ENCODE results near the gene TIAL1. TPM values are rescaled to one million over a fixed set of nuclear protein-coding genes. Genes with fewer than 3 reads are reported as not detected.
A peak's percentile ranks its signal among the peaks of the same experiment; 100 is the strongest.

Gene TIAL1
- total RNA-seq, 1 experiment from 2014 or later, result 220 TPM

DNA sequence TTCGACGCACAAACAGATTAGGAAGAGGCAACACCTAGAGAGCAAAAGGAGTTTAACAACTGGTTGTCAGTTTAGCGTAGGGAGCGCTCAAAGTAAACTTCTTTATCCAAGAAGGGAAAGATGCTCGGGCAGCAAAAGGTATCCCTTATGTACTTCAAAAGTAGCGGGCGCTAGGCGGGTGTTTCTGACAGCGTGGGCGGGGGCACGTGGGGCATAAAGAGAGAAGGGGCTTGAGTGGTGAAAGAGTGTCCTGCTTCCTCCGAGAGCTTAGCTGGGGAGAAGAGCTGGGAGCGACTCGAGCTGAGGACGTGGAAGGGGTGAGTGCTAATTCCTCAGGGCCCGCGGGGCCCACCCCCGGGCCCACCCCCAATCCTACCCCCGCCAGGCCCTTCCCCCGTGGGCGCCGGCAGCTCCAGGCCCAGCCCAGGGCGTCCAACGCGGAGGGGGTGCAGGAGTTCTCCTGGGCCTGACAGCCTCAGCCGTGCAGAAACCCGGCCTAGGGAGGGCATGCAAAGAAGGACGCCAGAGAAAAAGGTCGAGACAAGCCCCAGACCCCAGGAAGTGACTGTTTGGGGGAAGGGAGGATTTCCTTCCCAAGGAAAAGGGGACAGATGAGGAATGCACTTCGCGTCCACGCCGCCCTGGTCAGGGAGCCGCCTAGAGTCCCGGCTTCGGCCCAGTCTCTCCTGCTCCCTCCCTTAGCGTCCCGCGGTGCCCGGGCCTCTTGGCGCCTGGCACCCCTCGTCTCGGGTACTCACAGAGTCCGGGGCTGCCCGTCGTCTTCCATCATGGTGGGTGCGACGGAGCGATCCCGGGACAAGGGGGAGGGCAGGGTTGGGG is 868 bp downstream of the TIAL1 start:
- H3K4me1 ChIP-seq (ENCODE audit: control insufficient read depth in 1 of 2, insufficient read depth in 2 of 2, low read length in 2 of 2), result peaks cover 13 to 23% of the 10 kb centered on the region in 2 experiments
- peak overlapping the region; percentile 97 for H3K27ac ChIP-seq (ENCODE audit: low read depth, low read length)
- no TSS peak for BruUV-seq (replicated peaks)
- DNase-seq (ENCODE audit: low read depth, low spot score) (no peak), ATAC-seq (peak; percentile 23)
- H3K9ac ChIP-seq (ENCODE audit: low read length), result peak overlapping the region; percentile 90
- peaks cover 8 to 19% of the 10 kb centered on the region in 2 experiments; a peak in 3 of 4 replicates for H3K36me3 ChIP-seq (ENCODE audit: control insufficient read depth in 1 of 2, insufficient read depth in 2 of 2, low read length in 2 of 2)
- H3K9me2 ChIP-seq (ENCODE audit: insufficient read depth), result no peaks in the 10 kb centered on the region
- ChIA-PET CTCF (interaction anchor here (0.7 kb wide), 1 partner anchor 12 kb away, joined by 4 read pairs; no protein-coding TSS in a partner anchor), RAD21 (ENCODE audit: low non-redundant PET in 1 of 2, low total read pairs in 2 of 2, uncharacterized antibody in 2 of 2, unreplicated experiment in 2 of 2) (no interaction called here), POLR2A (interaction anchor here (0.9 to 1.6 kb wide), 2 partner anchors 21 to 55 kb away, joined by 3 to 8 read pairs; partner anchors contain the start of gene BAG3)
- intact Hi-C loops (cut with micrococcal nuclease), result loop anchor here (2.0 to 5.0 kb wide), 4 partner anchors 55 to 389 kb away; partner anchors contain the start of genes BAG3, GRK5 and INPP5F
- H3K27me3 ChIP-seq (ENCODE audit: insufficient read depth, low read length), result no peaks in the 10 kb centered on the region
- H4K20me1 ChIP-seq (ENCODE audit: insufficient read depth), result peaks cover 27% of the 10 kb centered on the region; the same call in 1 of the 2 replicates
- H3K4me3 ChIP-seq (replicated peaks in 1 of 2; ENCODE audit: low read depth in 1 of 2, low read length in 2 of 2), result peak overlapping the region; percentile 85 to 88
- H3K4me2 ChIP-seq (ENCODE audit: low read length), result peak overlapping the region; percentile 84
- H2AFZ ChIP-seq (ENCODE audit: low read depth, low read length, poor library complexity, severe bottlenecking), result no peak overlapping the region
- peaks cover 54% of the 10 kb centered on the region for H3K79me2 ChIP-seq (ENCODE audit: insufficient read depth, low read length)
- H3K9me3 ChIP-seq (ENCODE audit: control insufficient read depth in 1 of 2, insufficient read depth in 1 of 2, low read depth in 1 of 2, low read length in 2 of 2), result no peaks in the 10 kb centered on the region; a peak in 1 of 4 replicates
- TF ChIP-seq POLR2AphosphoS5 (IDR thresholded peaks at IDR 0.05; ENCODE audit: low read depth, low read length) (0 out of 2 replicates have a peak, but pooled peaks have one; percentile 4), CEBPB (IDR thresholded peaks at IDR 0.05; ENCODE audit: low read depth) (no peak), SRF (IDR thresholded peaks at IDR 0.05; ENCODE audit: low read depth) (no peak), ZFX (IDR thresholded peaks at IDR 0.05) (peak; percentile 85), FOSL1 (IDR thresholded peaks at IDR 0.05; ENCODE audit: low read depth) (no peak), EZH2phosphoT487 (IDR thresholded peaks at IDR 0.05; ENCODE audit: borderline replicate concordance) (no peak)
- TF ChIP-seq, protein P1, sequence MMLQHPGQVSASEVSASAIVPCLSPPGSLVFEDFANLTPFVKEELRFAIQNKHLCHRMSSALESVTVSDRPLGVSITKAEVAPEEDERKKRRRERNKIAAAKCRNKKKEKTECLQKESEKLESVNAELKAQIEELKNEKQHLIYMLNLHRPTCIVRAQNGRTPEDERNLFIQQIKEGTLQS (IDR thresholded peaks at IDR 0.05), result no peak
- TF ChIP-seq, protein P2, sequence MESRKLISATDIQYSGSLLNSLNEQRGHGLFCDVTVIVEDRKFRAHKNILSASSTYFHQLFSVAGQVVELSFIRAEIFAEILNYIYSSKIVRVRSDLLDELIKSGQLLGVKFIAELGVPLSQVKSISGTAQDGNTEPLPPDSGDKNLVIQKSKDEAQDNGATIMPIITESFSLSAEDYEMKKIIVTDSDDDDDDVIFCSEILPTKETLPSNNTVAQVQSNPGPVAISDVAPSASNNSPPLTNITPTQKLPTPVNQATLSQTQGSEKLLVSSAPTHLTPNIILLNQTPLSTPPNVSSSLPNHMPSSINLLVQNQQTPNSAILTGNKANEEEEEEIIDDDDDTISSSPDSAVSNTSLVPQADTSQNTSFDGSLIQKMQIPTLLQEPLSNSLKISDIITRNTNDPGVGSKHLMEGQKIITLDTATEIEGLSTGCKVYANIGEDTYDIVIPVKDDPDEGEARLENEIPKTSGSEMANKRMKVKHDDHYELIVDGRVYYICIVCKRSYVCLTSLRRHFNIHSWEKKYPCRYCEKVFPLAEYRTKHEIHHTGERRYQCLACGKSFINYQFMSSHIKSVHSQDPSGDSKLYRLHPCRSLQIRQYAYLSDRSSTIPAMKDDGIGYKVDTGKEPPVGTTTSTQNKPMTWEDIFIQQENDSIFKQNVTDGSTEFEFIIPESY (IDR thresholded peaks at IDR 0.05; ENCODE audit: extremely low read depth, insufficient replicate concordance, low read length), result no peak
